ENCODE measurements around the gene LILRB4.
"Not testable (repeated sequence)": the region's sequence is repeated elsewhere in the genome, so short reads cannot be mapped to it uniquely, and the experiment has no call there.

- not testable (repeated sequence) for TF ChIP-seq POLR2A, CTCF (IDR thresholded peaks at IDR 0.05)
Observed at GRCh38 chr19:54642953-54643352, 19.8 kb upstream of the LILRB4 start.
